SK-N-SH treated with all-trans-retinoic acid at 6 μM for 48 hours (cell line): ENCODE data around the gene OLFML2B.
A peak's percentile ranks its signal among the peaks of the same experiment; 100 is the strongest.
"Not testable (repeated sequence)": the region's sequence is repeated elsewhere in the genome, so short reads cannot be mapped to it uniquely, and the experiment has no call there.

Experiments used
- ATAC-seq: fragments of 200-7000 bp; cut with Tn5 transposase; 3 replicates; pipeline ENCODE4 v1.9.1; 2020; ENCODE audit warnings: mild to moderate bottlenecking, moderate library complexity
- ARNTL ChIP-seq: fragments of 450-650 bp; formaldehyde crosslinking; IDR thresholded peaks from 2 replicates; pipeline ENCODE4 v1.5.0; 2020; ENCODE audit warnings: low read depth, mild to moderate bottlenecking, moderate library complexity, borderline replicate concordance
- CREB5 ChIP-seq: fragments of 250-450 bp; sonication (Bioruptor Pico); IDR thresholded peaks from 2 replicates; pipeline ENCODE4 v1.5.1; 2020; ENCODE audit warnings: low read depth, mild to moderate bottlenecking, moderate library complexity
- CSDC2 ChIP-seq: fragments of 250-450 bp; sonication (Bioruptor Pico); IDR thresholded peaks from 2 replicates; pipeline ENCODE4 v1.5.0; 2020; ENCODE audit warnings: mild to moderate bottlenecking, moderate library complexity
- CSRNP3 ChIP-seq: fragments of 250-450 bp; sonication (Bioruptor Pico); IDR thresholded peaks from 2 replicates; pipeline ENCODE4 v1.5.1; 2021; ENCODE audit warnings: mild to moderate bottlenecking, moderate library complexity
- ESRRG ChIP-seq: fragments of 250-450 bp; sonication (Bioruptor Pico); IDR thresholded peaks from 2 replicates; pipeline ENCODE4 v1.6.1; 2021; ENCODE audit warnings: mild to moderate bottlenecking
- ISL1 ChIP-seq: fragments of 250-450 bp; sonication (Bioruptor Pico); IDR thresholded peaks from 2 replicates; pipeline ENCODE4 v2.1.2; 2022; ENCODE audit warnings: mild to moderate bottlenecking, moderate library complexity
- OSR1 ChIP-seq: fragments of 250-450 bp; sonication (Bioruptor Pico); IDR thresholded peaks from 2 replicates; pipeline ENCODE4 v1.8.0; 2022; ENCODE audit warnings: moderate library complexity, mild to moderate bottlenecking, inconsistent platforms
- POU6F1 ChIP-seq: fragments of 250-450 bp; sonication (Bioruptor Pico); IDR thresholded peaks from 2 replicates; pipeline ENCODE4 v1.8.0; 2021; ENCODE audit warnings: low read depth, mild to moderate bottlenecking, moderate library complexity, borderline replicate concordance
- PPARA ChIP-seq: fragments of 250-450 bp; sonication (Bioruptor Pico); IDR thresholded peaks from 2 replicates; pipeline ENCODE4 v1.5.0; 2020; ENCODE audit warnings: mild to moderate bottlenecking, borderline replicate concordance
- RARB ChIP-seq: fragments of 250-450 bp; sonication (Bioruptor Pico); IDR thresholded peaks from 2 replicates; pipeline ENCODE4 v1.8.0; 2021; ENCODE audit warnings: mild to moderate bottlenecking, moderate library complexity
- SNAI2 ChIP-seq: fragments of 250-450 bp; sonication (Bioruptor Pico); IDR thresholded peaks from 2 replicates; pipeline ENCODE4 v1.5.0; 2020; ENCODE audit warnings: mild to moderate bottlenecking, moderate library complexity
- TCF4 ChIP-seq: fragments of 250-450 bp; sonication (Bioruptor Pico); IDR thresholded peaks from 2 replicates; pipeline ENCODE4 v1.8.0; 2021; ENCODE audit warnings: mild to moderate bottlenecking, moderate library complexity, borderline replicate concordance
- TOX ChIP-seq: fragments of 250-450 bp; sonication (Bioruptor Pico); IDR thresholded peaks from 2 replicates; pipeline ENCODE4 v1.8.0; 2021; ENCODE audit warnings: mild to moderate bottlenecking, moderate library complexity, borderline replicate concordance
- TSHZ2 ChIP-seq: fragments of 250-450 bp; sonication (Bioruptor Pico); IDR thresholded peaks from 2 replicates; pipeline ENCODE4 v1.5.0; 2020; ENCODE audit warnings: mild to moderate bottlenecking, moderate library complexity
- ZC3H10 ChIP-seq: fragments of 250-450 bp; sonication (Bioruptor Pico); IDR thresholded peaks from 2 replicates; pipeline ENCODE4 v1.5.1; 2021; ENCODE audit warnings: mild to moderate bottlenecking, moderate library complexity
- ZFP3 ChIP-seq: fragments of 250-450 bp; sonication (Bioruptor Pico); IDR thresholded peaks from 2 replicates; pipeline ENCODE4 v1.5.0; 2020; ENCODE audit warnings: mild to moderate bottlenecking, moderate library complexity
- ZFP30 ChIP-seq: fragments of 450-650 bp; formaldehyde crosslinking; IDR thresholded peaks from 2 replicates; pipeline ENCODE4 v1.5.0; 2022; ENCODE audit warnings: mild to moderate bottlenecking, moderate library complexity
- ZNF565 ChIP-seq: fragments of 450-650 bp; formaldehyde crosslinking; conservative IDR thresholded peaks from 2 replicates; pipeline ENCODE4 v1.5.0; 2020; ENCODE audit warnings: low read depth, mild to moderate bottlenecking, moderate library complexity
- ZNF70 ChIP-seq: fragments of 450-650 bp; formaldehyde crosslinking; IDR thresholded peaks from 2 replicates; pipeline ENCODE4 v1.5.0; 2020; ENCODE audit warnings: mild to moderate bottlenecking, moderate library complexity
- ZNF8 ChIP-seq: fragments of 450-650 bp; formaldehyde crosslinking; IDR thresholded peaks from 2 replicates; pipeline ENCODE4 v1.5.0; 2020; ENCODE audit warnings: mild to moderate bottlenecking, moderate library complexity

The OLFML2B gene

GRCh38 chr1:162056043-162056442, 32.4 kb upstream of the OLFML2B start:
- TF ChIP-seq ZFP30, result no peak
- TF ChIP-seq ZNF8 (CRISPR knock-in tag), result no peak
- TF ChIP-seq OSR1, result no peak
- no peak for TF ChIP-seq CSRNP3 (CRISPR knock-in tag)
- TF ChIP-seq TOX (CRISPR knock-in tag), result no peak
- no peak for TF ChIP-seq ZNF565 (CRISPR knock-in tag)
- no peak for TF ChIP-seq RARB (CRISPR knock-in tag)
- TF ChIP-seq ZFP3 (CRISPR knock-in tag), result no peak
- TF ChIP-seq PPARA (CRISPR knock-in tag), result no peak
- TF ChIP-seq CREB5 (CRISPR knock-in tag), result no peak
- no peak for TF ChIP-seq SNAI2 (CRISPR knock-in tag)
- no peak for TF ChIP-seq ESRRG
- TF ChIP-seq TCF4 (CRISPR knock-in tag), result no peak
- TF ChIP-seq TSHZ2 (CRISPR knock-in tag), result no peak
- peak; percentile 97 for ATAC-seq

- peak; percentile 90 for ATAC-seq
Measured at GRCh38 chr1:162055062-162055461, 31.4 kb upstream of the OLFML2B start.

GRCh38 chr1:162053949-162054348, 30.3 kb upstream of the OLFML2B start:
- ATAC-seq, result not testable (repeated sequence)

More at GRCh38 chr1:162055062-162055461, 31.4 kb upstream of the OLFML2B start:
- no peak for TF ChIP-seq CSDC2 (CRISPR knock-in tag)
- TF ChIP-seq ZNF8 (CRISPR knock-in tag), result no peak
- no peak for TF ChIP-seq OSR1
- TF ChIP-seq ZC3H10 (CRISPR knock-in tag), result no peak
- no peak for TF ChIP-seq TOX (CRISPR knock-in tag)
- no peak for TF ChIP-seq TSHZ2 (CRISPR knock-in tag)
- no peak for TF ChIP-seq ARNTL (CRISPR knock-in tag)
- TF ChIP-seq ZFP30, result no peak
- TF ChIP-seq ZFP3 (CRISPR knock-in tag), result no peak
- no peak for TF ChIP-seq ZNF70 (CRISPR knock-in tag)
- TF ChIP-seq ZNF565 (CRISPR knock-in tag), result no peak
- TF ChIP-seq POU6F1 (CRISPR knock-in tag), result no peak
- no peak for TF ChIP-seq ISL1 (CRISPR knock-in tag)
